IPS DF 6.9 (cell line): ENCODE measurements around the gene RALA.

Experiments used
- DNase-seq: peaks from one replicate; pipeline ENCODE4 v3.0.0-alpha.2; 2013; ENCODE audit warnings: low read depth, low spot score
- H3K27ac ChIP-seq: one replicate; pipeline ENCODE4 v1.5.1; 2013; ENCODE audit warnings: low read length, control low read depth
- H3K27me3 ChIP-seq: 2 replicates; pipeline ENCODE4 v1.6.1; 2013; ENCODE audit warnings: mild to moderate bottlenecking, low read length; ENCODE audit not compliant: control insufficient read depth, insufficient read depth
- H3K36me3 ChIP-seq: 2 replicates; pipeline ENCODE4 v1.6.1; 2013; ENCODE audit warnings: low read length; ENCODE audit not compliant: control insufficient read depth, insufficient read depth
- H3K4me1 ChIP-seq: 2 replicates; pipeline ENCODE4 v1.6.1; 2013; ENCODE audit warnings: low read length; ENCODE audit not compliant: control insufficient read depth, insufficient read depth
- H3K4me3 ChIP-seq: 2 replicates; pipeline ENCODE4 v1.5.1; 2013; ENCODE audit warnings: mild to moderate bottlenecking, low read length
- H3K9me3 ChIP-seq: 2 replicates; pipeline ENCODE4 v1.6.1; 2013; ENCODE audit warnings: low read length, inconsistent platforms; ENCODE audit not compliant: control insufficient read depth, insufficient read depth
- WGBS: extraction: QIAGEN DNeasy Blood & Tissue Kit; methylation state at CpG from one replicate; pipeline ENCODE4 v1.1.7; 2013; ENCODE audit warnings: mixed read lengths, missing lambda C conversion rate; ENCODE audit not compliant: insufficient read length, insufficient coverage; 5-methylcytosine and 5-hydroxymethylcytosine counted together

RALA gene

DNA sequence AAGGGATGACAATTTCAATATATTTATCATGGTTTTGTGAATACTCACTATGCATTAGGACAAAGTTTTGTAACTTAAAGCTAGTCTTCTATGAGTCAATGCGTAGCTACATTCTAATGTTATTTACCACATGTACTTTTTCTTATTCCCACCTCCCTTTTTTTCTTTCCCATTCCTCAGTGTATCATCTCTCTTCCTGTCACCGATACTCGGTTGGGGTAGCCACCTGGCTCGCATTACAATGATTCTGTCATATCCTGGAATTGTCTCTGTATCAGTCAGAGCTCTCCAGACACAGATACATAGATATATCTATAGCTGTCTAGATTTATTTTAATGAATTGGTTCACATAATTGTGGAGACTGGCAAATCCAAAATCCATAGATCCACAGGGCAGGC, 9.8 kb upstream of the RALA start:
- WGBS, result no CpG with 5 or more reads among the region's 4 CpGs
- no peaks in the 10 kb centered on the region for H3K36me3 ChIP-seq
- no peaks in the 10 kb centered on the region for H3K4me1 ChIP-seq
- no peaks in the 10 kb centered on the region for H3K9me3 ChIP-seq
- no peak for DNase-seq
- no peak overlapping the region for H3K4me3 ChIP-seq
- no peak overlapping the region for H3K27ac ChIP-seq
- peaks cover 4% of the 10 kb centered on the region; the same call in 1 of the 2 replicates for H3K27me3 ChIP-seq

DNA sequence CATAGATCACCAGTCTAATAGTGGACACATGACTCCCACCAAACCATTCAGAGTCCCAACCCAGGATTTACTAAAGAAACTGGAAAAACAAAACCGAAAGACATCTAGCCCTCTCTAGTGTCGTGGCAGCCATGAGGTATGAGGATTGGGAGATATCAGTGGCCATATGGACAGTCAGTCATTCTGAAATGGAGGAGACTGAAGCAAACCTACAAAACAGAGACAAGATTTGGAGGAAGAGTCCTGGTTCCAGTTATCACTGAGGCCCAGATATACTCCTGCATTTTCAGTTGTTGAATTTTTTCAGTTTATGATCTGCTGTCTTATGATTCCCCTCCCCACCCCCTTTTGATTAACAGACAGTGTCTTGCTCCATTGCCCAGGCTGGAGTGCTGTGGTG, 9.1 kb upstream of the RALA start:
- Histone ChIP-seq H3K4me3 (no peak overlapping the region), H3K27ac (no peak overlapping the region), H3K27me3 (peaks cover 4% of the 10 kb centered on the region; the same call in 1 of the 2 replicates), H3K9me3 (no peaks in the 10 kb centered on the region), H3K36me3 (no peaks in the 10 kb centered on the region), H3K4me1 (no peaks in the 10 kb centered on the region)
- no peak for DNase-seq
- no CpG with 5 or more reads among the region's 2 CpGs for WGBS

DNA sequence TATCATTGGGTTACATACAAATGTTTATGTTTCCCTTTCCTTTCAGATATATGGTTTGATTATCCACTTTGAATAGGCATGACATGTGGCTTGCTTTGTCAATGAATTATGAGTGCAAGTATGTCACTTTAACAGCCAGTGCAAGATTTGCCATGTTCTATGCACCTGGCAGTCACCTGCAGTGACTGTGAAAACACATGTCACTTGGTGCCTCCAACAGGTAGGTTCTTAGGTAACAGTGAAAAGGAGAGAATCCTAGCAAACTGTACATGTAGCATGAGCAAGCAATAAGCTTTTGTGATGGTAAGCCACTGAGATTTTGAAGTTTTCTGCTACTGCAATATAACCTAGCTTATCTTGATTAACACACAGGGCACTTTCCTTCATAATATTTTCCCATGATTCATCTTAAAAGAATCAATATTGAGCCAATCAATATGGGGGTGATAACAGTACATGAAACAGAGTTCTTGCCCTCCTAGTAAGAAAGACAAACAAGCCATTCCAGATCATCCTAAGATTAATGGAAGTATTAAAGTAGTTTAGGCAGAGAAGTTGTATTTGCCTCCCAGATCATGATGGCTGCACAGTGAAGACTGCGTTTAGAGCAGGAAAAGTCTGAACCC, 7.9 kb upstream of the RALA start:
- H3K27me3 ChIP-seq, result no peaks in the 10 kb centered on the region
- no peaks in the 10 kb centered on the region for H3K36me3 ChIP-seq
- H3K4me1 ChIP-seq, result no peaks in the 10 kb centered on the region
- WGBS, result no CpG with 5 or more reads among the region's 1 CpG
- DNase-seq, result no peak
- no peak overlapping the region for H3K4me3 ChIP-seq
- no peak overlapping the region for H3K27ac ChIP-seq
- no peaks in the 10 kb centered on the region for H3K9me3 ChIP-seq

DNA sequence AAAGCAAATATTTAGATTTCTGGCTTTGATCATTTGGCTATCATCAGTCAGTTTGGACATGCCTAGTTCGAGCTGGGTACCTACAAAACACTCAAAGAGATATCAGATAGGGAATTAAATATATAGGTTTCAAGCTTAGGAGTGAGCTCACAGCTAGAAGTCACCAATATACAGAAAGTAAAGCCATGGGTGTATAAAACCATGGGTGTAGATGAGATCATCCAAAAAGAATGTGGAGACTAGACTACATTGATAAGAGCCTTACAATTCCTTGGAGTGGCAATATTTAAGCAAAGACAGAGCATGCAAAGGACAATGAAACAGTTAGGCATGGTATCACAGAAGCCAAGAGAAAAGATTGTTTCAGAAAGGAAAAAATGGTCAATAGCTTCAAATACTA, 7.2 kb upstream of the RALA start:
- H3K4me3 ChIP-seq, result no peak overlapping the region
- DNase-seq, result no peak
- no CpG with 5 or more reads among the region's 1 CpG for WGBS
- no peaks in the 10 kb centered on the region for H3K4me1 ChIP-seq
- no peak overlapping the region for H3K27ac ChIP-seq
- no peaks in the 10 kb centered on the region for H3K9me3 ChIP-seq
- H3K36me3 ChIP-seq, result no peaks in the 10 kb centered on the region
- H3K27me3 ChIP-seq, result no peaks in the 10 kb centered on the region

DNA sequence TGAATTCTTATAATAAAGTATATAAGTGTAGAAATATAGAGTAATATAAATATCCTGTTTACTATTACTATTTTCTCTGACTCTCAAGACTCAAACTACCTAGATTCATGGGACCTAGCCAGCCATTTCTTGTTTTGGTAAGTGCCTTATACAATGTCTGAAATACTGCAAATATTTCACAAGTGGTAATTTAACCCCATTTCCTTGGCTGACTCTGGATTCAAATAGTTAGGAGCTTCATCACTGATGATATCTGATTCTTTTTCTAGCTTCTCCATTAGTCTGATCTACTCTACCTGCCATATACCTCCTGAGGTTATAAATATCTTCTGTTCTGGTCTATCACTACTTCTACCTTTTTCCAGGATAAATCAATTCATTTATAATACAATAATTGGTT, 6.4 kb upstream of the RALA start:
- no peak overlapping the region for H3K4me3 ChIP-seq
- no peaks in the 10 kb centered on the region for H3K36me3 ChIP-seq
- H3K27me3 ChIP-seq, result no peaks in the 10 kb centered on the region
- H3K9me3 ChIP-seq, result no peaks in the 10 kb centered on the region
- H3K4me1 ChIP-seq, result no peaks in the 10 kb centered on the region
- no peak for DNase-seq
- no peak overlapping the region for H3K27ac ChIP-seq

DNA sequence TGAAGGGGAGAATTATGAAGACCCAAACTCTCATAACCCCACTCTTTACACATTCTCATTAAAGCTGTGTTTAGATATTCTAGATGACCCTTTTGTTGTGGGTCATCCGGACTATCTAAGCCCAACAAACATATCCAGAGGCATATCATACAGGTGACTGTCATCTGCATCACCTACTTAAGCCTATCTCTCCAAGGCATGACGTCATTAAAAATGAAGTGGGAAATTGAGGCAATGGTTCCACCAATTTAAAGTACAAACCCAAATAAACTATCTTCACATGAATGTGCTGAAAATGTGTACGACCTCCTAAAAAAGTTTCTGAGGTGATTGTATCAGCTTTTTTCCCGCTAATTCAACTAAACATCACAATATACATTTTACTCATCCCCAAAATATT, 4.5 kb upstream of the RALA start:
- H3K27ac ChIP-seq, result no peak overlapping the region
- no peaks in the 10 kb centered on the region for H3K9me3 ChIP-seq
- H3K4me3 ChIP-seq, result no peak overlapping the region
- no peaks in the 10 kb centered on the region for H3K4me1 ChIP-seq
- DNase-seq, result no peak
- H3K36me3 ChIP-seq, result no peaks in the 10 kb centered on the region
- no peaks in the 10 kb centered on the region for H3K27me3 ChIP-seq
- 100% methylated on average over 1 of the region's 4 CpGs for WGBS

DNA sequence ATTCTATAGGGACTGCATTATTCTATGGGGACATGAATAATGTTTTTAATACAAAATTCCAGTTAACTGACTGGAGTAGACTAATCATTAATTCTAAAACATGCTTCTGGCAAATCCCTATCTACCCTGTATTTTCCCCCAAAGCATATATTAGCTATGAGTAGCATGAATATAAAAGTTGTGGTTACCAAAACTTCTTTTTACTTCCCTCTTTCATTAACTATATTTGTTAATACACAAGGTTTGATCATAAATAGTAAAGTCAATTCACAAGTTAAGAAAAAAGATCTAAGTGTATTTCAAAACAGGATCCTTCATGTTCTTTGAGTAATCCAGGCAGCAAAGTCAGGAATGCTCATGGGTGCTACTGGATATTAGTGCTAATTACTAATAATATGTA, 2.9 kb upstream of the RALA start:
- no peaks in the 10 kb centered on the region for H3K27me3 ChIP-seq
- H3K4me3 ChIP-seq, result no peak overlapping the region
- DNase-seq, result no peak
- no peaks in the 10 kb centered on the region for H3K36me3 ChIP-seq
- no peaks in the 10 kb centered on the region for H3K9me3 ChIP-seq
- H3K27ac ChIP-seq, result no peak overlapping the region
- H3K4me1 ChIP-seq, result 0 out of 2 replicates have a peak, but pooled peaks cover 2% of the 10 kb centered on the region

DNA sequence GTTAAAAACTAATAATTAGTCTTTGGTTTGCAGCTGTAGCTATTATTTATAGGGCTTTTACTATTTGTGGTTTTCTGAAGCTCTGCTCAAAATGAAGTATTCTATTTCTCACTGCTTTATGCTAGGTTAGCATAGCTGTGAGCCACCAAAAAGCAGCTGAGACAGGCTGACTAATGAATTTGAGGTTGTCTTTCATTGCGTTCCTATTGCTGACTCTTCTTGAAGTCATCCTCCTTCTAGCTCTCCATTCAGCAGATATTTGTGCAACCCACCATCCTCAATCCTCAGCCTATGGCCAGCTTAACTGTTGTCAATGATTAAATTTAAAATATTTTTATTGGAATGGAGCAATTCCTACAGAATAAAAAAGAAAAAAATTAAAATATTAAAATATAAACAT, 2.1 kb upstream of the RALA start:
- no peaks in the 10 kb centered on the region for H3K36me3 ChIP-seq
- WGBS, result no CpG with 5 or more reads among the region's 1 CpG
- DNase-seq, result no peak
- H3K4me3 ChIP-seq, result no peak overlapping the region
- no peaks in the 10 kb centered on the region for H3K27me3 ChIP-seq
- H3K4me1 ChIP-seq, result peaks cover 2% of the 10 kb centered on the region; the same call in 1 of the 2 replicates
- H3K9me3 ChIP-seq, result no peaks in the 10 kb centered on the region
- no peak overlapping the region for H3K27ac ChIP-seq

DNA sequence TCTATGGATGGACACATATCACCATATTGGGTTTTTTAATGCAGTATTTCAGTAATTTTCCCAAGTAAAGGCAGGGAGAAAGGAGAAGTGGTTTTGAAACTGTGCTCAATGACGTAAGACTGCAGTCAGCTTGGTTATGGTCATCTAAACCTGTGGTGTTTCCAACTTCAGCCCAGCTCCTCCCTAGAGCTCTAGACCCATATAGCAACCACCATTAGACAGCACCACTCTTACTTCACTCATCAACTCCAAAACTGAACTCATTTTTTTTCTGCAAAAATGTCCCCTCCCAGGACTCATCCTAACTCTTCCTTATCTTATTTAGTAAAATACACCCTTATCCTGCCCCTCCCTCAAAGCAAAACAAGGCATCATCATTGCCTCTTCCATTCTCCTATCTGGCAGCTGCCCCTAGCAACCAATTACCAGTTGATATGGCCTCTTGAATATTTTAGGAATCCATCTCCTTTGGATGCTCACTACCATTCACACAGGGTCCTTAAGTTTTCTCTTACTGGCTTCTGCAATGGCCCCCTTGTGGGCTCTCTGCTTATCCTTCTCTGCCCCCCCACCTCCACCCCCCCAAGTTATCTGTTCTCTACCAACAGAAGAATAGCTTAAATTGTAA, 1.5 kb upstream of the RALA start:
- Histone ChIP-seq H3K27ac (no peak overlapping the region), H3K27me3 (no peaks in the 10 kb centered on the region), H3K9me3 (no peaks in the 10 kb centered on the region), H3K4me3 (no peak overlapping the region), H3K36me3 (no peaks in the 10 kb centered on the region), H3K4me1 (peaks cover 3% of the 10 kb centered on the region; the same call in 1 of the 2 replicates)
- WGBS, result no CpG with 5 or more reads among the region's 1 CpG
- DNase-seq, result no peak

DNA sequence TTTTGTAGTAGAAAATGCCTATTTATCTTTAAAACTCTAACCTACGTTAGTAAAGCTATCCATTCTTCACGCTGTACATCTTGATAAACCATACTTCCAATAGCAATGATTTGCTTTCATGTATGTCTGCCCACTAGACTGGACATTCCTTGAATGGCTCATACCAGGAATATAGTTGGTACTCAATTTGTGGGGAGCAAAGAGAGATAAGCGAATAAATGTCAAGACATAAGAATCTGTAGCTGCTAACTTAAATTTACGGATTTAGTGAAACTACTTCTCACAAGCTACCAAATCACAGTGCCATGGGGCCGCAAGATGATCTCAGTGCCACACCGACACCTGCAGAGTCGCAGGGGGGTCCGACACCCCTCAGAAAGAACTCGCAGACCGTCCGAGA, 763 bp upstream of the RALA start:
- no peak overlapping the region for H3K27ac ChIP-seq
- H3K36me3 ChIP-seq, result no peaks in the 10 kb centered on the region
- peak overlapping the region; percentile 56 for H3K4me3 ChIP-seq
- no peaks in the 10 kb centered on the region for H3K27me3 ChIP-seq
- WGBS, result no CpG with 5 or more reads among the region's 11 CpGs
- H3K4me1 ChIP-seq, result peaks cover 3% of the 10 kb centered on the region; the same call in 1 of the 2 replicates
- no peaks in the 10 kb centered on the region for H3K9me3 ChIP-seq
- DNase-seq, result no peak
